Activated T-helper 1 cell treated with Interleukin-2 at 50 U/mL for 16 hours (primary cell): ENCODE results near the gene TRAF3IP3.
"Not testable (repeated sequence)": the region's sequence is repeated elsewhere in the genome, so short reads cannot be mapped to it uniquely, and the experiment has no call there.

Experiments used
- DNase-seq: peaks from one replicate; pipeline ENCODE4 v3.0.0-alpha.2; 2020; ENCODE audit warnings: low read depth

Gene TRAF3IP3

DNA sequence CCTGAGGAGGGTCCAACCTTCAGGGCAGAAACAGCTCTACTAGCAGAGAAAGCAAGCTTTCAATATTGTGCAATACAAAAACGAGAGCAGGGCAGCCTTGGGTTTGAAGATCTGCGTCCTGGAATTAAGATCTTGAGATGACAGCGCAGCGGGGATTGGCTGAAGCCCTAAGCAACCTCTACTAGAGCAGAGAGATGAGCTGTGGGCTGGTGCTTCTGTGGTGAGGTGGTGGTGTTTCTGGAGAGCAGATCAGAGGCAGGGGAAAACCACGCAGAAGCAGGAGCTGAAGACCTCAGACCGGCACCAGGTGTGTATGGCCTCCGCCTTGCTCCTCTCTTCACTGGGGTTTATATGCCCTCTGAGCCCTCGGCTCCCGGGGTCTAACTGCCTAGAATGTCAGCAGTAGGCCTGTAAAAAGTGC is 12.5 kb downstream of the TRAF3IP3 start:
- peak; percentile 63 for DNase-seq

DNA sequence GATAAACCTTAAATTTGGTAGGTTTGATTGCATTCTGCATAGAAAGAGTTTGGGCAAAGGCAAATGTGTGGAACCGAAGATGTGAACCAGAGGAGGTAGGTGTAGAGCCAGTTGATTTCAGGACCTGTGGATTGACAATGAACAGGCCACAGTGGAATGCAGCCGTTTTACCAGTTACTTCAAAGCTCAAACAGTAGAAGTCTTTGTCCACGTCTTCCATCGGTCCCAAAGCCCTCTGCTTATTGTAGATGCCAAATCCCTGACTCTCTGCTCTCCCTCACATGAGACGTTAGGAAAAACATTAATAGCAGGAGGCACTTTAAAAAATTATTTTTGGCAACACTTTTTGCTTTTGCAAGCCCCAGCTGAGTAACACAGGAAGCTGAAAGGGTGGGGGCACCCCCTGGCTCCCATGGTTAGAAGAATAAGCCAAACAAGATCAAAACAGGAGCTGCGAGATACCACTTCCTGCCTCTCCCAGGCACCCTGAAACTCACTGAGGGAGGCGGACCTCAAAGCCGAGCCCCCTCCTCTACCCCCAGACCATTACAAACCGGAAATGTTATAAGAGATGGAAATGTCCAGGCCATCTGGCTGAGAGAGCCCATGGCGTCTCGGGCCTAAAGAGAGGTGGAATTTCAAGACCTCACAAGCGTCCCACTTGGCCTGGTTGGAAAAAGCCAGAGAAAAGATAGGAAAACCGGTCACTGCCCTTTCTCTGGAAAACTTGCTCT is 13.5 kb downstream of the TRAF3IP3 start:
- peak; percentile 63 for DNase-seq

DNA sequence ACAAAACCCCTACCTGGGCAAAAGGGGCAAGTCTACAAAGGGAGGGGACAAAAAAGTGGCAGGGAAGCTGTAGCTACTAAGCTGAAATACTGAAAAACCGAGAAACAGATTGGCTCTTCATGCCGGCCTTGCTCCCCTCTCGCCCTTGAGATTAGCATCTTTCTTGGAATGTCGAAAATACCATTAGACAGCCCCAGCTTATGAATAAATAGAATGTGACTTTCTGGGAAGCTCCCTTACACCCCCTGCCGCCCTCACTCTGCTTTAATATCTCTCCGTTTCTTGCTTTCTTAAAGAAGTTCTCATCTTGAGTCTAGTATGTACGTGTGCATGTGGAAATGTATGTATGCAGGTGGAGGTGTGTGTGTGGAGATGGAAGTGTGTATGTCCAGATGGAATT is 14.1 kb downstream of the TRAF3IP3 start:
- no peak for DNase-seq

DNA sequence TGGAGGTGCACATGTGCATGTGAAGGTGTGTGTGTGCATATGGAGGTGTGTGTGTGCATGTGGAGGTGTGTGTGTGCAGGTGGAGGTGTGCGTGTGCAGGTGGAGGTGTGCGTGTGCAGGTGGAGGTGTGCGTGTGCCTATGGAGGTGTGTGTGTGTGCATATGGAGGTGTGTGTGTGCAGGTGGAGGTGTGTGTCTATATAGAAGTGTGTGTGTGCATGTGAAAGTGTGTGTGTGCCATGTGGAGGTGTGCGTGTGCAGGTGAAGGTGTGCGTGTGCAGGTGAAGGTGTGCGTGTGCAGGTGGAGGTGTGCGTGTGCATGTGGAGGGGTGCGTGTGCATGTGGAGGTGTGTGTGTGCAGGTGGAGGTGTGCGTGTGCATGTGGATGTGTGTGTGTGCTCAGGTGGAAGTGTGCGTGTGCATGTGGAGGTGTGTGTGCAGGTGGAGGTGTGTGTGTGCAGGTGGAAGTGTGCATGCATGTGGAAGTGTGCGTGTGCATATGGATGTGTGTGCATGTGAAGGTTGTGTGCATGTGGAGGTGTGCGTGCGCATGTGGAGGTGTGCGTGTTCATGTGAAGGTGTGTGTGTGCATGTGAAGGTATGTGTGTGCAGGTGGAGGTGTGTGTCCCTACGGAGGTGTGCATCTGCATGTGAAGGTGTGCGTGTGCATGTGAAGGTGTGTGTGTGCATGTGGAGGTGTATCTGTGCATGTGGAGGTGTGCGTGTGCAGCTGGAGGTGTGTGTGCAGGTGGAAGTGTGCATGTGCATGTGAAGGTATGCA is 15.0 kb downstream of the TRAF3IP3 start:
- no peak for DNase-seq

DNA sequence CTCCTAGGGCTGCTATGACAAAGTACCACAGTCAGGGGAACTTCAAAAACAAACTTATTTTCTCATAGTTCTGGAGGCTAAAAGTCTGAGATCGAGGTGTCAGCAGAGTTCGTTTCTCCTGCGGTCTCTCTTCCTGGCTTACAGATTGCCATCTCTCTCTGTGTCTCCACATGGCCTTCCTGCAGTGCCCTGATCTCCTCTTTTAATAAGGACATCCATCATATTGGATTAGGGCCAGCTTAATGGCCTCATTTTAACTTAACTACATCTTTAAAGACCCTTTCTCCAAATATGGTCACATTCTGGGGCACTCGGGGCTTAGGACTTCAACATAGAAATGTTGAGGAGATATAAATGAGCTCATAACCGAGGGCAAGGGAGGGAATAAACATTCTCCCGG is 16.3 kb downstream of the TRAF3IP3 start:
- DNase-seq, result no peak

DNA sequence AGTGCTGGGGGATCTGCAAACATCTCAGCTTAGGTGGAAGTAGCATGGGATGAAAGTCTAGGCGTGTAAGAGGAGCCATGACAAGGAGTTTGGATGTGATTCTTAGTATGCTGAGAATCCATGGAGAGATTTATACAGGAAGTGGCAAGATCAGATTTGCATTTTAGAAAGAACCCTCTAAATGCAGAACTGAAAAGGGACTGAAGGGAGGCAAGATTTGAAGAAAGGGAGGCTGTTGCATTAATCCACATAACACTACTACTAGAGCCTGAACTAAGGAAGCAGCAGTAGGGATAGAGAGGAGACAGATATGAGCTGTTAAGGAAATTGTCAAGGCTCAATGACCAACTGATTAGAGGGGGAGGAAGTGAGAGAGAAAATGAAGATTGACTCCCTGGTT is 18.7 kb downstream of the TRAF3IP3 start:
- no peak for DNase-seq

DNA sequence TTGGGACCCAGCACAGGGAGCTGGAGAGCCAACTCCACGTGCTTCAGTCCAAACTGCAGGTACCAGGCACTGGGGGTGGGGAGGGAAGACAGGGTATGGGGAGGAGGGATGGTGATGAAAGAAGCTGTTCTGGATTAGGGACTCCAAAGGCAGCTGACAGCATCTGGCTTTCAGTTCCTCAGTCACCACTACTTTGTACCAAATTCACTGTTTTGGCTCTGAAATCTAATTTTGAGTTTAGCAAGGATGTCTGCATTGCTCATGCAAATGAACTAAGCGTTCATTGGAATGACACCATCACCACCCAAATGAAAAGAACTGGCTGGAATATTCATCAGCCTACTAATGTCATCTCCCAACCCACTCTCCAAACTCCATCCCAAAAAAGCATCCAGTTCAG is 19.8 kb downstream of the TRAF3IP3 start:
- no peak for DNase-seq

DNA sequence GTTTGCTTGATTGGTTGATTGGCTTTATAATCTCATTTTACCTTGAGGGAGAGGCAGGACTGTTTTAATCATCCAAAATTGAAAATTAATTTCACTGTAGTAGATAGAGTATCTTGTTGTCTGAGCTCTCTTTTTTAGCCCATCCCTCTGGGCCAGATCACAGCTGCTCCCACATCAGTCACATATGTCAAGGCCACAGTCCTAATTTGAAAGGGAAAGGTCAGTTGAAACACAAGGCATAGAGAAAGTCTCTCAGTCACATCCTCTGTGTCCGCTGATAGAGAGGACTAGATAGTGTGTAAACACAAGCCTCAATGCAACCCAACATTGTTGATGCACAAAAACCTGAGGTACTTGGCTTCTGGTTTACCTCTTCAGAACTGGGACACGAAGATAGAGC is 21.7 kb downstream of the TRAF3IP3 start:
- no peak for DNase-seq

DNA sequence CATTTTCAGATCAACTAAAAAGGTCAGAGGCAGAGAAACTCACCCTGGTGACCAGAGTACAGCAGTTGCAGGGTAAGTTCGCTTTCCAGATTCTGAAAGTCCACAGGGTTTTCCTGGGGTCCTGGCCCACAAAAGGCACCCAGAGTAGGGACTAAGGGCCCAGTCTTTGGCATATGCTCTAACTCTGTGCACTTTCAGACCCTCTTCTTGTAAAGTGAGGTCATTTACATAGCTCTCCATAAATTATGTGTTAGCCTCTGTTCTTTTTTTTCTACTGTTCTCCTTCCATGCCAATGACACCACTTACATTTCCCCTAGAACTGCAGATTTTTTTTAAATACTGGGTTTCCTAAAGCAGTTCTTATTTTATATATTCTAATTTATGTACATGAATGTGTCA is 22.2 kb downstream of the TRAF3IP3 start:
- DNase-seq, result no peak

DNA sequence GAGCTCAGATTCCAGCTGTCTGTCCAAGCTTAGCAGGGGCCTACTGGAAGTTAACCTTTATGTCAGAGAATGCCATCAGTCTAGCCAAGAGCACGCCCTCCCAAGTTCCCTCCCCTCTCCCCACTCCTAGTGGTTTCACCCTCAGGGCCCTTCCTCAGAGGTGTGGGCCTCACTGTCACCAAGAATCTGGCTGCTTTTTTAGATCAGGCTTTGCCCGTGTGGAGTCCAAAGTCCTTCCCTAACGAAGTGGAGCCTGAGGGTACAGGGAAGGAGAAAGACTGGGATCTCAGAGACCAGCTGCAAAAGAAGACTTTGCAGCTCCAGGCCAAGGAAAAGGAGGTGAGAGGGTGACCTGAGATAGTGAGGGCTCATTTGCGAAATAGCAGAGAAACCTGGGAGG is 24.4 kb downstream of the TRAF3IP3 start:
- no peak for DNase-seq

DNA sequence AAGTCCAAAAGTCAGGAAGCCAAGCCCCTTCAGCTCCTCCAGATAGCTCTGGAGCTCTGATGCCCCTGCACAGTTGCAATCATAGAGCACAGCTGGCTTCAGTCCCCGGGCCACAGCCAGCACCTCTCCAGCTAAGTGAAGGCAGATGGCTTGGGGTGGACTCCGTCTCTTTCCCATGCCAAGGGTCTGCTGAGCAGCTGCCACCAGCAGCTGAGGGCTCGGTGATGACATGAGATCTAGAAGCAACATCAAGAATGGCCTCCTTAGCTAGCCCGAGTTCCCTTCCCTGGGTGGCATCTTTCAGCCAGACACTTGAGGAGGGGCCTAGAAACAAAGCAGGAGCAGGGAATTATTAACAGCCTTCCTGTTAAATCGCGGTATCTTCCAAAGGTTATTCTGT is 27.5 kb downstream of the TRAF3IP3 start:
- DNase-seq, result no peak

DNA sequence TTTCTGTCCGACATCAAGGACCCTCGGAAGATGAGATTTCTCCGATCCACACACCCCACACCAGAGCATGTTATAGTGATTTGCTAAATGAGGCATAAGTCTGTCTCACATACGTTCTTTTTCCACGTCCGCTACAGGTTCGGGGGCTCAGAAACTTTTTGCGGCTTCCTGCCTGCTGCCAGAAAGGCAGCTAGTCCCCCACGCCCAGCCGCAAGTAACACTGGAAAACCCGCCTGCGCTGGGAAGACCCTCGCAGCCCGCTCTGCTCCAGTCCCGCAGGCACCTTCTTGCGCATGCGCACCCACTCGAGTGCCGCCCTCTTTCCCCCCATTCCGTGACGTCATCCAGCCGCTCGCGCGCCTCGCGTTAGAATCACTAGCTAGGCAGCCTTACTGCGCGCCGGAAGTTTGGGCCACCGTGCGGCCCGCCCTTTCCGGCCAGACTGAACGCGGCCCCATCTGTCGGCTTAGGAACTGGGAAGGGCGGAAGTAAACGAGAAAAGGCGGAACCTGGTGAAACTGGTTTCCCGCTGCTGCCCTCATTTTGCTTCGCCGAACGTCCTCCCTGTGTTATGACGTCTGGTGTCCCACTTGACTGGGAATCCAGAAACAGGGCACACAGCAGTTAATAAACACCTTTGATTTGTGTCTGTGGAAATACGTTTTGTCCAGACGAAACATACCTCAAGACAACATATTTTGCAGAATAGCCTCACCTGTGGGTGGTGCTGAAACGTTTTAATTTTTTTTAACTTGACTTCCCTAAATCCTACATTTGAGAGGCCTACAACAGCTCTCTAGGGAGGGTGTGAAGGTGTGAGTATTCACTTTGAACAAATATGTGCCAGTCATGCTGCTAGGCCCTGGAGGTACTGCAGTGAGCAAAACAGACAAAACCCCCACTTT is 28.7 kb downstream of the TRAF3IP3 start, which contains the start of gene C1orf74:
C1orf74 (minus strand) TSS at position 295 of the 905 bp plus-strand sequence. CDS start 925 bp downstream, outside the sequence.
- DNase-seq, result peak; percentile 99

DNA sequence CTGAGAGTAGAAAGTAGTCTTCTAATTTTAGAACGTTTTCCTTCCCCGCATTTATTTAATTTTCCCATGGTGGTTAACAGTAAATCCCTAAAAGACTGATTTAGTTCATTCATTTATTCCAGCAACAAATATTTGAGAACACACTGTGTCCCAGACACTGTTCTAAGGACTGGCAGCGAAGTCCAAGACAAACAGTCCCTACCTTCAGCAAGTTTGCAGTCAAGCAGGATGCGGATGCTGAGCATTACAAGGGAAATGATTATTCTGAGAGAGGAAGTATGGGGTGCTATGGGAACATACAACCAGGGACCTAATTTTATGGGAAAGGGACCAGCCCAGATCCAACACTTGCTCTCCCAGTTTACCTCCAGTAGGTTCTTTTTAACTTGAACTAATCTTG is 29.7 kb downstream of the TRAF3IP3 start:
- DNase-seq, result no peak

DNA sequence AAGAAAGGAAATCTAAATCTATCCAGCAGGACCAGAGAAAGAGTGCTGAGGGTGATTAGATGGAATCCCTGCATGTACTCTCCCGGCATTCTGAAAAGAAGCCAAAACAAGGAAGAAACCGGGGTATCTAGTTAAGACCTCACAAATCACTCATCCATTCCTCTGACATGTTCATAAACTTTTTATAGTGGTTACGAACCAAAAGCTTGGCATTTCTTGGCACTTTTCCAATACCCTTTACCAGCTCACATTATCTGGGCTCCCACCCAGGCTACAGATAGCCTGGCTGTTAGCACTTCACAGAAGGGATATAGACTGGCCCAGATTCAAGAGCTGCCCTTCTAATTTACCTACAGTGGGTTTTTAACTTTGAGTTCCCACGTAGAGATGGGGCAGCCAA is 30.3 kb downstream of the TRAF3IP3 start:
- DNase-seq, result no peak

DNA sequence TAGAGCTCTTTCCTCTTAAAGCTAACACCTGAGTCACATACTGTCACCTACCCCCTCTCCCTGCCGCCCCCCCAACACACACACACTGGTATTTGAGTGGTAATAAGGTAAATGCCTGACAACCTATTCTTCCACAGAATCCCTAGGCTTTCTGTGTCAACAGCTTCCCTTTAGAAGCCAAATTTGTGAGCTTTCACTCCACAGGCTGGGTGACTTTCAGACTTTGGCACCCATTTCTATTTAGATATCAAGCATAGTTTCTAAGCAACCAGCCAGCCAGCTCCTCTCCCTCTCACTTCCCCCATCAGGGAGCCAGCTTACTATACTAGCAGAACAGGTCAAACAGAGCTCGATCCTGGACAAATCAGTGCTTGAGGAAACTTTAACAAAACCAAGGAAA is 31.7 kb downstream of the TRAF3IP3 start:
- DNase-seq, result no peak

DNA sequence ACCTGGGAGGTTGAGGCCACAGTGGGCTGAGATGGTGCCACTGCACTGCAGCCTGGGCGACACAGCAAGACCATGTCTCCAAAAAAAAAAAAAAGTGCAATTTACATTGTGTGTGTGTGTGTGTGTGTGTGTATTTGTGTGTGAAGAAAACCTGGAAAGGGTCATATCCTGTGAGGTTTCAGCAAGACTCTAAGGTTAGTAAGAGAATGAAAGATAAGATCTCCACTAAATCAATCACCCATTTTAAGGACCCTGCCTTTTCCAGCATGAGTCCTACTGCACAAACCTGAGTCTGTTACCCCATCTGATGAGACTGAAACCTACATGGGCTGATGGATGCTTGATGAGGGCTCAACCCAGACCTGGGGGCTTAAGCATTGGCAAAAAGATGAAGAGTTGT is 33.4 kb downstream of the TRAF3IP3 start:
- no peak for DNase-seq

DNA sequence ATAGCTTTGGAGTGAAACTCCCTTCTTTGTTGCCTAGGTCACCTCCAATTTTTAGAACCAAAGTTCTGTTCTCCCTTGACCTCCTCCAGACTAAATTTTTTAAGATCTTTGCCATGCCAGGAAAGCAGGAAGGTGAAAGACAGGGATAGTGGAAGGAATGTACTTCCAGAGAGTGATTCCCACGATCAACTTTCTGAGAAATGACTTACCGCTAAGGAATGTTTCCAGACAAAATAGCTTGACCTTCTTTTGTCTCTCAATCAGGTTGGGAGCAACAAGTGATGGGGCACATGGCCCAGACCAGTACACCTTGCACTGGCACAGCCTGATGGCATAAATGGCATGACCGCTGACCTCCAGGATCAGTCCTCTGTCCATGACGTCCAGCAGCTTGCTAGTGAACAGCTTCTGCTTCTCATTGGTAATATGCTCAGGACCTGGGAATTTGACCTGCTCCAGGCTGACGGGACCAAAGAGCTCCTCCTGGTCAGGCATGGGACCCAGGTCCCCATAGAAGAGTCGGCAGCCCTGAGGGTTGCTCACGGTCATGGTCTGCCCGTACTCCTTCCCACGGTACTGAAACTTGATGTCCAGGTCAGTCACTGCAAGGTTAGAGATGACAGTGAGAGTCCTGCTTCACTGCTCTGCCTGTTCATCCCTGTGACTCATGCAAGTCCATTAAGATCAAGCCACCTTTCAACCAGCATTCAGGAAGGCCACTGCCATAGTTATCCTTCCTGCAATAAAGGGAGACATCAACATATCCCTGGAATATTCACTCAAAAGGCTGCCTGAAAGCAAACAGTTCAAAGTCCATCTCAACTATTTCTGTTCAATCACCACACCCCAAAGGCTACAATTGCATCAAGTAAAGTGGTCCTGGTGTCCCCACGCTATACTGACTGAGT is 34.7 kb downstream of the TRAF3IP3 start:
- DNase-seq, result no peak

DNA sequence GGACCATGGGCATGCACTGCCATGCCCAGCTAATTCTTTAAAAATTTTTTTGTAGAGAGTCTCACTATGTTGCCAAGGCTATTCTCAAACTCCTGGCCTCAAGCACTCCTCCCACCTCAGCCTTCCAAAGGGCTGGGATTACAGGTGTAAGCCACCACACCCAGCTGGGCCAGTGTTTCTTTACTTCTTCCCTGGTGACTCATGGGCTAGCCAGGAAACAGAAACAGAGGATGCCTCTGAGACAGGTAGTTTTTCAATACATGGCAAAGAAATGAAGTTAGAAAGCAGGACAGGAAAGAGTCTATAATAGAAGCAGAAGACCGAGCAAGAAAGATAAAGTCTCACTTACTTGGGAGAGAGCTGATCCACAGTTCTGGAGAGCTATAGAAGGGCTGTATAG is 36.1 kb downstream of the TRAF3IP3 start:
- DNase-seq, result no peak

DNA sequence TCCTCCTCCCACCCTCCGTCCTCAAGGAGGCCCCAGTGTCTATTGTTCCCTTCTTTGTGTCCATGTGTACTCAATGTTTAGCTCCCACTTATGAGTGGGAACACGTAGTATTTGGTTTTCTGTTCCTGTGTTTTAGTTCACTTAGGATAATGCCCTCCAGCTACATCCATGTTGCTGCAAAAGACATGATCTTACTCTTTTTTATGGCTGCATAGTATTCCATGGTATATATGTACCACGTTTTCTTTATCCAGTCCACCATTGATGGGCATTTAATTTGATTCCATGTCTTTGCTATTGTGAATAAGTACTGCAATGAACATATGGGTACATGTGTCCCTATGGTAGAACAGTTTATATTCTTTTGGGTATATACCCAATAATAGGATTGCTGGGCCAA is 37.9 kb downstream of the TRAF3IP3 start:
- not testable (repeated sequence) for DNase-seq

DNA sequence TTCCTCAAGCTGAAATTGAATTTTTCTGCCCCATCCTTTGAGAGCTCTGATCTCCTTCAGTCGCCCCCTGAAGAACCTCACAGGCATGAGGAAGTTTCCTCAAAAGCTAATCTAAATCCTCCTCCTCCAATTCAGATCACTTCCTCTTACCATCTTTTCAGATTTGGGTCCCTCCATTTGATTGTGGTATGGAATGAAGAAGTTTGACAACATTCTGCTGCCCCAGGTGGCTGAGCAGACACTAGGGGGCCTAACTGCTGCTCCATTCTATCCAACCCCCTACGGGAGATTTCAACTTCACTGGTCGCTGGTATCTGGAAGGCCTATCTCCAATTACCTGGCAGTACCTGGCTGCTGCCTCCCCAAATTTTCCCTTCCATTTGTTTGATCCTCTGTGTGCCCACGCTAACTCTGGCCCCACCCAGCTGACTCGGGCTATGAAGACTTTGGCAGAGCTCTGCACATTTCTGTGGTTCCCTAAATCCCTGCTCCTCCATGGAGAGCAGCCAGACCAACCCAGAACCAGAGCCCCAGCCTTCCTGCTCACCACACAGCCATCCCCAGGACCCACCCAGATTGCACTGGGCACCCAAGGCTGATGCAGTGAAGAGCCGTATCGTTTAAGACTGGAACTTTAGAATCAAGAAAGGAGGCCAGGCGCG is 42.3 kb downstream of the TRAF3IP3 start:
- no peak for DNase-seq
